Spleen (tissue), 11 donors: ENCODE measurements around the gene SOST. TPM values are rescaled to one million over a fixed set of nuclear protein-coding genes. Genes with fewer than 3 reads are reported as not detected.
A peak's percentile ranks its signal among the peaks of the same experiment; 100 is the strongest.

Source experiments
- DNase-seq: peaks from one replicate; pipeline ENCODE4 v3.0.0-alpha.2; 2020
- H3K27ac ChIP-seq, 8 donors: fragments of 200-600 bp; sonication (generic) in 7 of 8; 1 replicate in 4 of 8; 2 replicates in 4 of 8; pipeline versions ENCODE4 v1.5.0 to v1.8.0; 2016 to 2021; ENCODE audit warnings: inconsistent platforms in 4 of 8, mild to moderate bottlenecking in 4 of 8, moderate library complexity in 1 of 8
- H3K27me3 ChIP-seq, 7 donors: fragments of 200-600 bp; sonication (generic) in 6 of 7; replicated peaks in 1 of 7; 1 replicate in 4 of 7; 2 replicates in 3 of 7; pipeline versions ENCODE4 v1.5.0 to v1.8.0; 2016 to 2021; ENCODE audit warnings: inconsistent platforms in 3 of 7, mild to moderate bottlenecking in 1 of 7
- H3K36me3 ChIP-seq, 6 donors: fragments of 200-600 bp; sonication (generic) in 5 of 6; 1 replicate in 4 of 6; 2 replicates in 2 of 6; pipeline versions ENCODE4 v1.5.0 to v1.8.0; 2016 to 2021; ENCODE audit warnings: inconsistent platforms in 2 of 6
- H3K4me1 ChIP-seq, 6 donors: fragments of 200-600 bp; sonication (generic) in 5 of 6; 1 replicate in 3 of 6; 2 replicates in 3 of 6; pipeline versions ENCODE4 v1.5.0 to v1.8.0; 2016 to 2021; ENCODE audit warnings: inconsistent platforms in 3 of 6
- H3K4me3 ChIP-seq, 8 donors: fragments of 200-600 bp; sonication (generic) in 7 of 8; 1 replicate in 4 of 8; 2 replicates in 4 of 8; pipeline versions ENCODE4 v1.5.0 to v1.8.0; 2016 to 2021; ENCODE audit warnings: inconsistent platforms in 4 of 8, mild to moderate bottlenecking in 4 of 8, moderate library complexity in 2 of 8
- H3K9me3 ChIP-seq, 8 donors: fragments of 200-600 bp; sonication (generic) in 7 of 8; 1 replicate in 4 of 8; 2 replicates in 4 of 8; pipeline versions ENCODE4 v1.5.0 to v1.8.0; 2016 to 2021; ENCODE audit warnings: inconsistent platforms in 4 of 8
- CTCF ChIP-seq, 11 experiments: fragments of 200-600 bp in 7 of 11; fragments of 450-650 bp in 4 of 11; sonication (generic) in 4 of 11; IDR thresholded peaks in 8 of 11; conservative IDR thresholded peaks in 3 of 11; 1 replicate in 7 of 11; 2 replicates in 4 of 11; pipeline versions ENCODE4 v1.4.0 to v1.8.0; 2016 to 2021; ENCODE audit warnings: antibody characterized with exemption in 11 of 11, inconsistent platforms in 4 of 11, mild to moderate bottlenecking in 1 of 11
- POLR2A ChIP-seq, 3 donors: fragments of 450-650 bp; IDR thresholded peaks; one replicate each; pipeline ENCODE4 v1.5.1; 2017; ENCODE audit warnings: antibody characterized with exemption in 3 of 3, mild to moderate bottlenecking in 1 of 3
- POLR2AphosphoS5 ChIP-seq, 3 donors: sonication (generic); formaldehyde crosslinking; IDR thresholded peaks; one replicate each; pipeline ENCODE4 v1.5.1; 2017; ENCODE audit warnings: antibody characterized with exemption in 3 of 3
- WGBS, 5 donors: extraction: QIAGEN DNeasy Blood & Tissue Kit in 3 of 5; methylation state at CpG; one replicate each; pipeline versions ENCODE4 v1.1.5 to v1.1.7; 2013 to 2018; 5-methylcytosine and 5-hydroxymethylcytosine counted together
- intact Hi-C: fragments of 100-400 bp; cut with DNase I; formaldehyde crosslinking; loops from one replicate; pipeline ENCODE4 v1.15.0; 2023; ENCODE audit warnings: low total_unique reads
- polyA plus RNA-seq, 3 donors: library from polyadenylated mRNA; stranded (reverse); fragments of 200-250 nt; gene quantifications; one replicate each; pipeline ENCODE4 v1.2.1, GENCODE V29; 2013
- total RNA-seq, 7 donors: library from RNA; depleted of rRNA in 3 of 7; stranded (reverse); fragments of >200 nt in 3 of 7; fragmentation: NEBNext Ultra II Directional in 4 of 7; extraction: Animal tissue kit (Norgen Biotek cat#: 25700) in 4 of 7; gene quantifications; one replicate each; pipeline versions ENCODE4 v1.1.0 to v1.2.1, GENCODE V29; 2016 to 2021
- donor health status: healthy with polysubstance abuse.
- donor health status: DM: no; HTN: no; CAD: no; lungs with moderate emphysema.
- donor health status: DM: no; HTN: no; CAD: no.
- donor health status: Bipolar disorder and iron deficiency.
- donor health status: healthy.
- donor health status: DM: no; HTN: no; CAD: no.
- donor health status: DM: yes; HTN: yes; CAD: no.

The SOST gene
- total and polyA plus RNA-seq, 10 donors, result 0.04 TPM; not detected in 9

DNA sequence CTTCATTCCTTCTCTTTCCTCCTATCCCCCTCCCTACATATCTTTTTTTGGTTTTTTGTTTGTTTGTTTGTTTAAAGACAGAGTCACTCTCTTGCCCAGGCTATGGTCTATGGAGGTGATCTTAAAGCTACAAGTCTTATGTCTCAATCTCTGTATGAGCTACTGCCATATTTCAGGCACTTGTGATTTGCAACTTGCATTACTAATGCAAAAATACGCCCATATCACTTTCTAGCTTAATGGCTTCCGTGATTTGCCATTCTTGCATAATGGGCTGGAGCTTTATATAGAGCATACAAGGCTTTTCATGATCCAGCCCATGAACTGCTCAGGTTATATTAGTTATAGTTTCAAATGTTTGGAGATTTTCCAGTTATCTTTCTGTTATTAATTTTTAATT lies 29.1 kb upstream of the SOST start:
- peaks cover 0 to 9% (median 2%) of the 10 kb centered on the region in 6 donors for H3K4me1 ChIP-seq
- DNase-seq, result no peak
- no peaks in the 10 kb centered on the region for H3K36me3 ChIP-seq
- H3K9me3 ChIP-seq, result peaks cover 0 to under 1% (median 0%) of the 10 kb centered on the region in 8 donors
- WGBS, 5 donors, result 66 to 87% (median 80%) methylated on average over 2 of the region's 2 CpGs
- TF ChIP-seq CTCF (IDR thresholded peaks at IDR 0.05 in 8 of 11, conservative IDR thresholded peaks at IDR 0.05 in 3 of 11) (no peak), POLR2AphosphoS5 (IDR thresholded peaks at IDR 0.05) (no peak), POLR2A (IDR thresholded peaks at IDR 0.05) (no peak)
- H3K4me3 ChIP-seq, result no peak overlapping the region
- no peak overlapping the region for H3K27ac ChIP-seq
- peaks cover 0 to 14% (median 0%) of the 10 kb centered on the region in 7 donors for H3K27me3 ChIP-seq
- intact Hi-C loops, result no loop called here

GRCh38 chr17:43784628-43785101 lies 26.1 kb upstream of the SOST start:
- no peak for TF ChIP-seq POLR2AphosphoS5 (IDR thresholded peaks at IDR 0.05)
- no peak for TF ChIP-seq POLR2A (IDR thresholded peaks at IDR 0.05)
- no peak for TF ChIP-seq CTCF (IDR thresholded peaks at IDR 0.05 in 8 of 11, conservative IDR thresholded peaks at IDR 0.05 in 3 of 11)
- Histone ChIP-seq H3K4me3 (no peak overlapping the region), H3K4me1 (peaks cover 0 to 23% (median 9%) of the 10 kb centered on the region in 6 donors), H3K27me3 (peaks cover 0 to 21% (median 0%) of the 10 kb centered on the region in 7 donors), H3K9me3 (no peaks in the 10 kb centered on the region), H3K36me3 (no peaks in the 10 kb centered on the region), H3K27ac (no peak overlapping the region)
- WGBS, 5 donors, result 79 to 88% (median 86%) methylated on average over 5 of the region's 5 CpGs
- DNase-seq, result no peak
- intact Hi-C loops, result no loop called here

DNA sequence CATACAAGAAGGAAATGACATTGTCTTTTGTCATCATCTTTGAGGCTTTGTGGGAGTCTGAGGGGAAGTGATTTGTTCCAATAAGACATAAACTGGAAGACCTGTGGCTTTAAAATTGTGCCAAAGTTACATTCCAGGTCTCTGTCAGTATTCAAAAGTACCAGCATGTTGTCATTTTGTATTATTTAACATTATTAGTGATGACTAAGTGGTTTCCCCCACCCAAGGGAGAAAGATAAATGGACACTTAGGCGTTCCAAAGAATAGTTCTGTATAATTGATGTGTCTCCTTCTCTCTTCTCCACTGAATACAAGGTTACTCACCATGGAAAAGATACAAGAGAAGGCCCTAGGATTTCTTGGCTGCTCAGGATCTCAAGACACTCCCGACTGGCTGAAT lies 25.5 kb upstream of the SOST start:
- TF ChIP-seq POLR2A (IDR thresholded peaks at IDR 0.05), result no peak
- no peak for TF ChIP-seq POLR2AphosphoS5 (IDR thresholded peaks at IDR 0.05)
- TF ChIP-seq CTCF (IDR thresholded peaks at IDR 0.05 in 8 of 11, conservative IDR thresholded peaks at IDR 0.05 in 3 of 11), result no peak
- 75 to 88% (median 77%) methylated on average over 2 of the region's 2 CpGs for WGBS, 5 donors
- no peaks in the 10 kb centered on the region for H3K9me3 ChIP-seq
- H3K4me1 ChIP-seq, result peaks cover 4 to 29% (median 15%) of the 10 kb centered on the region in 6 donors
- no peak overlapping the region for H3K4me3 ChIP-seq
- H3K27me3 ChIP-seq, result peaks cover 0 to 22% (median 0%) of the 10 kb centered on the region in 7 donors
- H3K27ac ChIP-seq, result no peak overlapping the region
- intact Hi-C loops, result no loop called here
- no peak for DNase-seq
- H3K36me3 ChIP-seq, result no peaks in the 10 kb centered on the region

DNA sequence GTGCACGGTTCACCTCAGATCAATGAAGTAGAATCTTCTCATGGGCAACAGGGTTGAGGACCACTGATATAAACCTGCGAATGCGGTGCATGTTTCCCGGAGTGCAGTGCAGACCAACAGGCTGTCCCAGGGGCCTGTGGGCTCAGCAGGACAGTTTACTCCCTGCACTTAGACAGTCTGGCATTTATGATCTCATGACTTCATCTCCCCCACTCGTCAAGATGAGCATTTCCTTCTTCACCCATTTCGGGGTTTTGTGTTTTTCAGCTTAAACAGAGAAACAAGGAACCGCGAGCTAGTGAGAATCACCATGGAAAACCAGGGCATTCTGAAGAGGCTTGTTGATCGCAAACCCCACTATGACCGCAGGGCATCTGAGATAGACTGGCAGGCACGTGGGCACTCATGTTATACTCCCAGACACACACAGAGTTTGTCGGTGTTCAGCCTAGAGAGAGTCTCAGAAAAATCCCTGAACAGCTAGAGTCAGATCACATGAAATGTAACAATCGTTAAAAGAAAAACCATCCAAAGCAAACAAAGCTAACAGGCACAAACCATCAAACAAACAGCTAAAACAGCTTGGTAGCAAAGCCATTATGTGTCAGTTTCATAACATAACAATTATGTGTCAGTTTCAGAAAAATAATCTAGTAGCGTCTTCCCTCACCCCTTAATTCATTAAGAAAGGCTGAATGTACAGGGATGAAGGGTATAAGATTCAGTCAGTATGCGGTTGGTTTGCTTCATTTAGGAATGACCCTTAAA lies 24.5 kb upstream of the SOST start:
- Histone ChIP-seq H3K4me3 (no peak overlapping the region), H3K27ac (peak overlapping the region in 1 of 8 donors; percentile 14), H3K27me3 (peaks cover 0 to 22% (median 0%) of the 10 kb centered on the region in 7 donors), H3K36me3 (no peaks in the 10 kb centered on the region), H3K9me3 (no peaks in the 10 kb centered on the region), H3K4me1 (peaks cover 4 to 32% (median 16%) of the 10 kb centered on the region in 6 donors)
- intact Hi-C loops, result no loop called here
- no peak for DNase-seq
- WGBS, 5 donors, result 70 to 80% (median 78%) methylated on average over 15 of the region's 15 CpGs
- TF ChIP-seq POLR2A (IDR thresholded peaks at IDR 0.05) (no peak), CTCF (IDR thresholded peaks at IDR 0.05 in 8 of 11, conservative IDR thresholded peaks at IDR 0.05 in 3 of 11) (no peak), POLR2AphosphoS5 (IDR thresholded peaks at IDR 0.05) (no peak)
